ENCODE results near the gene SLC1A5.
"Not testable (repeated sequence)": the region's sequence is repeated elsewhere in the genome, so short reads cannot be mapped to it uniquely, and the experiment has no call there.

The SLC1A5 gene

DNA sequence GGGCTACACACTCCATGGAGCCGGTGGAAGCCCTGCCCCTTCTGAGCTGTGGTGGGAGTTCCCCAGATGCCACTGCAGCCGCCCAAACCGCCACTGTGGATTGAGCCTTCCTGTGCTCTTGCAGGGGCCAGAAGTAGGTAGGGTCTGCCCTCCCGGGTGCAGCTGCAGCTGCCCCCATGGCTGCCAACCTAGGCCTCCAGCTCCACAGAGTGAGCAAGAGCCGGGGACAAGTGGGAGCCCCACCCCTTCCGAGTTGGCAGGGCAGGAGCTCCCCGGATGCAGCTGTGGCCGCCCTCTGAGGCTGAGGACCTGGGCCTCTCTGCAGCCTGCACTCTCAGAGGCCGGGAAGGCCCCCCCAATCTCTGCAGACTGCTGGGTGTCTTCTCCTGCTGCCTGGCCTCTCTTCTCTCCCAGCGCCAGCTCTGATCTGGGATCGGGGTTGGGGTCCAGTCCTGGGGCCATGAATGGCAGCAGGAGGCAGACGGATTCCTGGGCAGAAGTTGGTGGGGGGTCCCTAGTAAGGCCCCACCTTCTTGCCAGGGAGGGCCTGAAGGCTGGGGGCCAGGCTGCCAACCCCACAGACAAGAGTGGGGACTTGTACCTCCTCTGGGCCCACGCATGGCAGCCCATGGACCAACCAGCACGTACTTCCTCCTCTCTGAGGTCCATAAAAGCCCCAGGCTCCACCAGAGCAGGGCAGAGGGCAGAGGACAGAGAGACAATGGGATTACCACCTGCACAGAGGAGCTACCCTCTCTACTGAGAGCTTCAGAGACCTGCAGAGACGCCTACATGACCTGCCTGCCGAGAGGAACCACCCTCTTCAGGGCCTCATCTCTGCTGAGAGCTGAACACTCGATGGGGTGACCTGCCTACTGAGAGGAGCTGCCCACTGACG, 33.4 kb upstream of the SLC1A5 start:
- no peak overlapping the region for H3K4me3 ChIP-seq (ENCODE audit: low read depth in 1 of 2, low read length in 2 of 2)
- no peak overlapping the region for H3K9ac ChIP-seq (ENCODE audit: low read depth in 1 of 2, low read length in 2 of 2)
- H3K9me3 ChIP-seq (ENCODE audit: control insufficient read depth in 1 of 2, low read length in 2 of 2), result no peaks in the 10 kb centered on the region
- H3K27ac ChIP-seq (ENCODE audit: low read depth, low read length), result no peak overlapping the region
- H3K4me1 ChIP-seq (ENCODE audit: control insufficient read depth in 1 of 2, insufficient read depth in 2 of 2, low read length in 2 of 2), result peaks cover 9 to 18% of the 10 kb centered on the region in 2 donors
- H3K27me3 ChIP-seq (ENCODE audit: control insufficient read depth in 1 of 2, insufficient read depth in 2 of 2, low read length in 2 of 2), result no peaks in the 10 kb centered on the region
- H3K36me3 ChIP-seq (ENCODE audit: control insufficient read depth in 1 of 2, insufficient read depth in 2 of 2, low read length in 2 of 2), result no peaks in the 10 kb centered on the region

DNA sequence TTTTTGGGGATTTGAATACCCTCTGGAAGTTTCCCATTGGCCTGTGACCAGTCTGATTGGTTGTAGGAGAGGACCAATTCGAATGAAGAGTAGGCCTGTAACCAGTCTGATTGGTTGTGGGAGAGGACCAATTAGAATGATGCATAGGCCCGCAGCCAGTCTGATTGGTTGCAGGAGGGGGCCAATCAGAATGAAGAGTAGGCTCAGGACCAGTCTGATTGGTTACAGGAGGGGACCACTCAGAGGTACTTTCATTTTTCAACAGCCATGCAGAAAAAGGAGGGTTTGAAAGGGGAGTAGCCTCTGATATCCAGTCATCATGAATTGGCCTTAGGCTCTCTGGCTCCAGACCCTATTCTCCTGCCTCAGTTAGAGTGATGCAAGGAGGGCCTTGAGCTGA, 30.4 kb upstream of the SLC1A5 start:
- Histone ChIP-seq H3K4me1 (ENCODE audit: control insufficient read depth in 1 of 2, insufficient read depth in 2 of 2, low read length in 2 of 2) (peaks cover 9 to 18% of the 10 kb centered on the region in 2 donors), H3K4me3 (ENCODE audit: low read depth in 1 of 2, low read length in 2 of 2) (no peak overlapping the region), H3K9me3 (ENCODE audit: control insufficient read depth in 1 of 2, low read length in 2 of 2) (no peaks in the 10 kb centered on the region)

DNA sequence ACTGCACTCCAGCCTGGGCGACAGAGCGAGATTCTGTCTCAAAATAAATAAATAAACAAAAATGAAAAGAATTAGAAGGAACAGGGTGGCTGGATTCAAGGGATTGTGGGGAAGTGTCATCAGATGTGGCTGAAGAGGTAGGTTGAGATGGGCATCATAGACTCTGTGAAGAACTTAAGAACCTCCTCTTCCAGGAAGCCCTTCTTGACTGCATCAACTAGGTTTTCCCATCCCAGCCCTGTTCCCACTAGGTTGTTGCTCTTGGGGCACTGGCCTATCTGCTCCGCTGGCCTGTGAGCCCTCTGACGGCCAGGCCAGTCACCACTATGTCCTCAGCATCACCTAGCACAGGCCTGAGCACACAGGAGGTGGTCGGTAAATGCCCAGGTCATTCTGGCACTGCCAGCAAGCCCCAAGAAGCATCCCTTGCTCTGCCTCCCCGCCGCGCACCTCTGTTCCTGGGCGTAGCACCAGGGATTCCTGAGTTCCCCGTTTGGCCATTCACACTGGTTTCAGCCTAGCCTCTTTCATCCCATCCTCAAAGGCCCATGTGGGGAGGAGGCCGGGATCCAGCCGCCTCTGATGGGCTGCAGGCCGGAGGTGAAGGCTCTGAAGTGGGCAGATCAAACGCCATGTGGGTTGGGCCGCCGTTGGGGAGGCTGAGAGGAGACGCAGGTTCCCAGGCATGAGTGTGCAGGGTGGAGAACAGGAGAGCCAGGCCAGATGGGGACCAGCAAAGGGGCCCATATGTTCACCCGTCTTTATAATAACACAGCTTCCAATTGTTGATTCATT, 27.6 kb upstream of the SLC1A5 start:
- Histone ChIP-seq H3K4me3 (ENCODE audit: low read depth in 1 of 2, low read length in 2 of 2) (no peak overlapping the region), H3K4me1 (ENCODE audit: control insufficient read depth in 1 of 2, insufficient read depth in 2 of 2, low read length in 2 of 2) (peaks cover 6% of the 10 kb centered on the region in 2 donors), H3K36me3 (ENCODE audit: control insufficient read depth in 1 of 2, insufficient read depth in 2 of 2, low read length in 2 of 2) (no peaks in the 10 kb centered on the region), H3K9me3 (ENCODE audit: control insufficient read depth in 1 of 2, low read length in 2 of 2) (no peaks in the 10 kb centered on the region), H3K27ac (ENCODE audit: low read depth, low read length) (no peak overlapping the region), H3K27me3 (ENCODE audit: control insufficient read depth in 1 of 2, insufficient read depth in 2 of 2, low read length in 2 of 2) (no peaks in the 10 kb centered on the region), H3K9ac (ENCODE audit: low read depth in 1 of 2, low read length in 2 of 2) (no peak overlapping the region)

More for the DNA sequence above, 30.4 kb upstream of the SLC1A5 start:
- Histone ChIP-seq H3K27ac (ENCODE audit: low read depth, low read length) (no peak overlapping the region), H3K27me3 (ENCODE audit: control insufficient read depth in 1 of 2, insufficient read depth in 2 of 2, low read length in 2 of 2) (no peaks in the 10 kb centered on the region), H3K36me3 (ENCODE audit: control insufficient read depth in 1 of 2, insufficient read depth in 2 of 2, low read length in 2 of 2) (no peaks in the 10 kb centered on the region), H3K9ac (ENCODE audit: low read depth in 1 of 2, low read length in 2 of 2) (no peak overlapping the region)

DNA sequence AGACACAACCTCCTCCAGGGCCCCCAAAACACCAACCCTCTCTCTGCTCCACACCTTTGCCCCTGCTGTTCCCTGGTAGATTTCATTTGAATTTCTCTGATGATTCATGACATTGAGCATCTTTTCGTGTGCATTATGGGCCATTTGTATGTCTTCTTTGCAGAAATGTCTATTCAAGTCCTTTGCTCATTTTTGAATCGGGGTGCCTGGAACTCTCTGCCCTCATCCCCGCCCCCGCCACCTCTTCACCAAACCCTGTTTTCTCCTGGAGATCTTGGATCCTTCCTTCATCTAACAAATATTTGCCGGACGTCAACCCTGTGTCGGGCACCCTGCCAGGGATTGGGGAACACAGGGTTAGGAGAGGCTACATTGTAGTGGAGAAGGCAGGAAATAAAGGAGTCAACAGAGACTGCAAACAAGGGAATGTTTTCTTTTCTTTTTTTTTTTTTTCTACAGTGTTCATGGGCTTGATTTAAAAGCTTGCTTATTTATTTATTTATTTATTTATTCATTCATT, 25.5 kb upstream of the SLC1A5 start:
- no peaks in the 10 kb centered on the region for H3K36me3 ChIP-seq (ENCODE audit: control insufficient read depth in 1 of 2, insufficient read depth in 2 of 2, low read length in 2 of 2)
- H3K27me3 ChIP-seq (ENCODE audit: control insufficient read depth in 1 of 2, insufficient read depth in 2 of 2, low read length in 2 of 2), result no peaks in the 10 kb centered on the region
- H3K27ac ChIP-seq (ENCODE audit: low read depth, low read length), result peak overlapping the region; percentile 36

DNA sequence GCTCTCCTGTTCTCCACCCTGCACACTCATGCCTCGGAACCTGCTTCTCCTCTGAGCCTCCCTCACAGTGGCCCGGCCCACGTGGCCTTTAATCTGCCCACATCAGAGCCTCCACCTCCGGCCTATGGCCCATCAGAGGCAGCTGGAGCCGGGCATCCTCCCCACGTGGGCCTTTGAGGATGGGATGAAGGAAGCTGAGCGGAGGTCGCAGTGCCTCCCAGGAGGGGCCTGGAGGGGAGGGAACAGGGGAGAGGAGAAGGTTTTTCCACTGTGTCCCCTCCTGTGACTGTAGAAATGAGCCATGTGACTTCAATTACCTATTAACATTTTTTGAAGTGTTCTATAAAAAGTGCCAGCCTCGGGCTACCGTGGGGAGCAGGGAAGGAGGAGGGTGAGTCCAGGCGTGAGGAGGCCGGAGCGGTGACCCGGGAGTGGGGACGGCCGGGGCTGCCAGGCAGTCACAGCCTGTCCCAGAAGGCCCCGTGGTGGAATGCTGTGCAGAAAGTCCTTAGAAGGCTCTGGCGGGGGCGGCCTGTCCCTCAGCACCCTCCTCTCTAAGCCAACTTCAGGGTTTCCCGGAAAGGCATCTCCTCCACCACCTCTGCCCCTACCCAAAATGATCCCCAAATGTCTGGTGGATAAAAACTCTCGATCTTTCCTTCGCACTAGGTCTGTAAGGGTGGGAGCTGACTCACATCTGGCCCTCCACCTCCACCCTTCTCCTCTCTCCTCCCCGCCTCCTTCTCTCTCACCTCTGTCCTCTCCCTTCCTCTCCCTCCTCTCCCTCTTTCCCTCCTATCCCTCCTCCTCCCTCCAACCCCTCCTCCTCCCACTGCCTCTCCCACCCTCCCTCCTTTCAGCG, 24.8 kb upstream of the SLC1A5 start:
- H3K9ac ChIP-seq (ENCODE audit: low read depth in 1 of 2, low read length in 2 of 2), result no peak overlapping the region
- no peak overlapping the region for H3K4me3 ChIP-seq (ENCODE audit: low read depth in 1 of 2, low read length in 2 of 2)
- no peaks in the 10 kb centered on the region for H3K27me3 ChIP-seq (ENCODE audit: control insufficient read depth in 1 of 2, insufficient read depth in 2 of 2, low read length in 2 of 2)
- H3K27ac ChIP-seq (ENCODE audit: low read depth, low read length), result peak overlapping the region; percentile 36
- no peaks in the 10 kb centered on the region for H3K4me1 ChIP-seq (ENCODE audit: control insufficient read depth in 1 of 2, insufficient read depth in 2 of 2, low read length in 2 of 2)
- H3K36me3 ChIP-seq (ENCODE audit: control insufficient read depth in 1 of 2, insufficient read depth in 2 of 2, low read length in 2 of 2), result no peaks in the 10 kb centered on the region
- H3K9me3 ChIP-seq (ENCODE audit: control insufficient read depth in 1 of 2, low read length in 2 of 2), result no peaks in the 10 kb centered on the region

More for the DNA sequence above, 25.5 kb upstream of the SLC1A5 start:
- H3K4me1 ChIP-seq (ENCODE audit: control insufficient read depth in 1 of 2, insufficient read depth in 2 of 2, low read length in 2 of 2), result no peaks in the 10 kb centered on the region
- no peaks in the 10 kb centered on the region for H3K9me3 ChIP-seq (ENCODE audit: control insufficient read depth in 1 of 2, low read length in 2 of 2)
- no peak overlapping the region for H3K4me3 ChIP-seq (ENCODE audit: low read depth in 1 of 2, low read length in 2 of 2)
- no peak overlapping the region for H3K9ac ChIP-seq (ENCODE audit: low read depth in 1 of 2, low read length in 2 of 2)

DNA sequence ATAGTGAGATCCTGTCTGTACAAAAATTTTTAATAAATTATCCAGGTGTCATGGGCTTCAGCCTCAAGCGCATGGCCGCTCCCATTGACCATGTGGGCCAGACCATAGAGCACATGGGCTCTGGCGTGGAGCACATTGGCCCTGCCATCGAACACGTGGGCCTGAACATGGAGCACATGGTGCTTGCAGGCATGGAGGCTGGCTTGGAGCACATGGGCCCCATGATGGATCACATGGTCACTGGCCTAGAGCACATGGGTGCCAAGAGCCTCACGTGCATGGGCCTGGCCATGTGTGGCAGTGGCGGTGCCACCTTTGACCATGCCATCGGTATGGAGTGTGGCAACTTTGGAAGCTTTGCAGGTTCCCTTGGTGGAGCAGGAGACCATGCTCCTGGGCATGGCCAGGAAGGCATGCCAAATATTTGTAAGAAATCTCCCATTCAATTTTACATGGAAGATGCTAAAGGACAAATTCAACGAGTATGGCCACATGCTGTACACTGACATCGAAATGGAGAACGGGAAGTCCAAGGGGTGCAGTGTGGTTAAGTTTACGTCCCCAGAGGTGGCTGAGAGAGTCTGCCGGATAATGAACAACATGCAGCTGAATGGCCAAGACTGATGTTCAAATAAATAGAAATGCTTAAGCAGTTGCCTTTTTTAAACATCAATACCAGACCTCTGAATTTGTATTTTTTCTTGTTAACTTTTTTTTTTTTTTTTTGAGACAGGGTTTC, 21.3 kb upstream of the SLC1A5 start:
- no peaks in the 10 kb centered on the region for H3K36me3 ChIP-seq (ENCODE audit: control insufficient read depth in 1 of 2, insufficient read depth in 2 of 2, low read length in 2 of 2)
- H3K27ac ChIP-seq (ENCODE audit: low read depth, low read length), result no peak overlapping the region
- no peaks in the 10 kb centered on the region for H3K27me3 ChIP-seq (ENCODE audit: control insufficient read depth in 1 of 2, insufficient read depth in 2 of 2, low read length in 2 of 2)
- no peaks in the 10 kb centered on the region for H3K9me3 ChIP-seq (ENCODE audit: control insufficient read depth in 1 of 2, low read length in 2 of 2)
- H3K4me1 ChIP-seq (ENCODE audit: control insufficient read depth in 1 of 2, insufficient read depth in 2 of 2, low read length in 2 of 2), result no peaks in the 10 kb centered on the region
- H3K4me3 ChIP-seq (ENCODE audit: low read depth in 1 of 2, low read length in 2 of 2), result no peak overlapping the region
- H3K9ac ChIP-seq (ENCODE audit: low read depth in 1 of 2, low read length in 2 of 2), result no peak overlapping the region

DNA sequence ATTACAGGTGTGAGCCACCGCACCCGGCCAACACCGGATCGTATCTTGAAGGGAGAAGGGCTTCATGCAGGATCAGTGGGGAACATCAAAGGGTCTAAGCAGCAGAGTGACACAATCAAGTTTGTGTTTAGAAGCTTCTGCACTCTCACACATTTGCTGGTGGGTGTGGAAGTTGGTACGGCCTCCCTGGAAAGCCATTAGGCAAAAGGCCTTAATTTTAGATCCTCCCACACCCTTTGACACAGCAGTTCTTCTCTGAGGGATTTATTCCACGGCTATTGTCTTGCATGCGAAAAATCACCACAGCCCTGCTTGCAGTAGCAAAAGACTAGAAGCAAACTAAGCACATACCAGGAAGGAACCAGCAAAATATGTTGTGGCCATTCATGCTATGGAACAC, 18.3 kb upstream of the SLC1A5 start:
- Histone ChIP-seq H3K27ac (ENCODE audit: low read depth, low read length) (no peak overlapping the region), H3K36me3 (ENCODE audit: control insufficient read depth in 1 of 2, insufficient read depth in 2 of 2, low read length in 2 of 2) (no peaks in the 10 kb centered on the region), H3K9me3 (ENCODE audit: control insufficient read depth in 1 of 2, low read length in 2 of 2) (no peaks in the 10 kb centered on the region), H3K9ac (ENCODE audit: low read depth in 1 of 2, low read length in 2 of 2) (no peak overlapping the region), H3K4me3 (ENCODE audit: low read depth in 1 of 2, low read length in 2 of 2) (no peak overlapping the region), H3K4me1 (ENCODE audit: control insufficient read depth in 1 of 2, insufficient read depth in 2 of 2, low read length in 2 of 2) (no peaks in the 10 kb centered on the region), H3K27me3 (ENCODE audit: control insufficient read depth in 1 of 2, insufficient read depth in 2 of 2, low read length in 2 of 2) (no peaks in the 10 kb centered on the region)

DNA sequence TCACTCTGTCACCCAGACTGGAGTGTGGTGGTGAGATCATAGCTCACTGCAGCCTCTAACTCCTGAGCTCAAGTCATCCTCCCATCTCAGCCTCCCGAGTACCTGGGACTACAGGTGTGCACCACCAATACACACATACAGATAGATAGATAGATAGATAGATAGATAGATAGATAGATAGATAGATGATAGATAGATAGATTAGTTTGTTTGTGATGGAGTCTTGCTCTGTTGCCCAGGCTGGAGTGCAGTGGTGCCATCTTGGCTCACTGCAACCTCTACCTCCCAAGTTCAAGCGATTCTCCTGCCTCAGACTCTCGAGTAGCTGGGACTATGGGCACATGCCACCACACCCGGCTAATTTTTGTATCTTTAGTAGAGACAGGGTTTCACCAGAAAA, 16.0 kb upstream of the SLC1A5 start:
- not testable (repeated sequence) for H3K9me3 ChIP-seq (ENCODE audit: control insufficient read depth in 1 of 2, low read length in 2 of 2); H3K4me3 ChIP-seq (ENCODE audit: low read depth in 1 of 2, low read length in 2 of 2); H3K27me3 ChIP-seq (ENCODE audit: control insufficient read depth in 1 of 2, insufficient read depth in 2 of 2, low read length in 2 of 2); H3K4me1 ChIP-seq (ENCODE audit: control insufficient read depth in 1 of 2, insufficient read depth in 2 of 2, low read length in 2 of 2); H3K27ac ChIP-seq (ENCODE audit: low read depth, low read length); H3K36me3 ChIP-seq (ENCODE audit: control insufficient read depth in 1 of 2, insufficient read depth in 2 of 2, low read length in 2 of 2); H3K9ac ChIP-seq (ENCODE audit: low read depth in 1 of 2, low read length in 2 of 2)

DNA sequence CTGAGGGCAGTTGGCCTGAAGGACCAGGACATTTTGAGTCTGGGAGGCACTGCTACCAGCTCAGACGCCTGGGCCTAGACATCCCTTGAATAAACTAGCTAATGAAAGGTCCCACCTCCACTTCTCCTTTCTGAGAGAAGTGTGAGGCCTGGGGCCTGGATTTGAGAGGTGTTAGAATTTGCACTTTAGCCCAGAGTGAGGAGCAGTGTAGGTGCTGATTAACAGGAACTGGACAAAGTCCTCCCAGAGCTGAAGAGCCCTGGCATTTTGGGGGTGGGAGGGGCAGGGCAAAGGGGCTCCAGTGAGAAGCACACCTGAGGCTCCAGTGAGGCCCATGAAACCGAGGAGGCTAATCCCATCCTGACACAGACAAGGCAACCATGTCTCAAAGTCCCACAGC, 15.2 kb upstream of the SLC1A5 start:
- no peak overlapping the region for H3K9ac ChIP-seq (ENCODE audit: low read depth in 1 of 2, low read length in 2 of 2)
- H3K9me3 ChIP-seq (ENCODE audit: control insufficient read depth in 1 of 2, low read length in 2 of 2), result no peaks in the 10 kb centered on the region
- H3K27ac ChIP-seq (ENCODE audit: low read depth, low read length), result peak overlapping the region; percentile 32
- H3K4me3 ChIP-seq (ENCODE audit: low read depth in 1 of 2, low read length in 2 of 2), result no peak overlapping the region
- no peaks in the 10 kb centered on the region for H3K36me3 ChIP-seq (ENCODE audit: control insufficient read depth in 1 of 2, insufficient read depth in 2 of 2, low read length in 2 of 2)
- no peaks in the 10 kb centered on the region for H3K27me3 ChIP-seq (ENCODE audit: control insufficient read depth in 1 of 2, insufficient read depth in 2 of 2, low read length in 2 of 2)
- no peaks in the 10 kb centered on the region for H3K4me1 ChIP-seq (ENCODE audit: control insufficient read depth in 1 of 2, insufficient read depth in 2 of 2, low read length in 2 of 2)
